Panc1 (cell line): ENCODE data around the gene PELI1. TPM values are rescaled to one million over a fixed set of nuclear protein-coding genes. Genes with fewer than 3 reads are reported as not detected.
"Not testable (repeated sequence)": the region's sequence is repeated elsewhere in the genome, so short reads cannot be mapped to it uniquely, and the experiment has no call there.

Experiments used
- ATAC-seq: fragments of 200-7000 bp; cut with Tn5 transposase; 2 replicates; pipeline ENCODE4 v1.9.1; 2020; ENCODE audit warnings: mild to moderate bottlenecking, moderate library complexity
- BruUV-seq: library from RNA; stranded (reverse); fragments of 400-500 nt; replicated peaks from 2 replicates; lab custom pipeline; 2021; lab: Mats Ljungman, UMichigan
- CTCF ChIA-PET: fragments of 300-600 bp; sonication (Branson Sonifier 250); formaldehyde crosslinking; loops from one replicate; lab custom pipeline; 2022; ENCODE audit warnings: antibody characterized with exemption; lab: Charles Lee
- POLR2A ChIA-PET: fragments of 300-600 bp; sonication (Branson Sonifier 250); formaldehyde crosslinking; loops from one replicate; lab custom pipeline; 2022; ENCODE audit warnings: antibody characterized with exemption; lab: Charles Lee
- DNase-seq: peaks from one replicate; pipeline ENCODE4 v3.0.0-alpha.2; 2010; ENCODE audit warnings: low read depth, low spot score
- H3K27ac ChIP-seq: 2 replicates; pipeline ENCODE4 v1.5.1; 2011; ENCODE audit warnings: mild to moderate bottlenecking, low read length, inconsistent platforms
- H3K27me3 ChIP-seq: fragments of 200-500 bp; sonication (Bioruptor generic); 2 replicates; pipeline ENCODE4 v1.6.0; 2014; ENCODE audit warnings: low read length, inconsistent platforms; ENCODE audit not compliant: control insufficient read depth, insufficient read depth
- H3K36me3 ChIP-seq: fragments of 200-500 bp; sonication (Bioruptor generic); 2 replicates; pipeline ENCODE4 v1.5.1; 2014; ENCODE audit warnings: inconsistent platforms, mild to moderate bottlenecking, low read length, moderate library complexity; ENCODE audit not compliant: control insufficient read depth, insufficient read depth
- H3K4me1 ChIP-seq: 2 replicates; pipeline ENCODE4 v1.5.1; 2011; ENCODE audit warnings: inconsistent platforms, mild to moderate bottlenecking, low read length, moderate library complexity; ENCODE audit not compliant: control insufficient read depth, insufficient read depth
- H3K4me3 ChIP-seq, 2 experiments: 2 replicates each; pipeline ENCODE4 v1.5.1; 2011 to 2012; ENCODE audit warnings: low read depth in 2 of 2, low read length in 2 of 2, mild to moderate bottlenecking in 2 of 2, inconsistent platforms in 1 of 2, moderate library complexity in 1 of 2
- H3K9me3 ChIP-seq: fragments of 200-500 bp; sonication (Bioruptor generic); 2 replicates; pipeline ENCODE4 v1.5.1; 2014; ENCODE audit warnings: low read depth, mild to moderate bottlenecking, inconsistent platforms, low read length, moderate library complexity; ENCODE audit not compliant: control insufficient read depth, insufficient read depth
- POLR2AphosphoS5 ChIP-seq: IDR thresholded peaks from 2 replicates; pipeline ENCODE4 v1.6.1; 2012; ENCODE audit warnings: mild to moderate bottlenecking, low read depth, low read length, moderate library complexity
- SIN3A ChIP-seq: IDR thresholded peaks from 2 replicates; pipeline ENCODE4 v1.6.1; 2012; ENCODE audit warnings: low read depth, mild to moderate bottlenecking, low read length, moderate library complexity, borderline replicate concordance; ENCODE audit not compliant: insufficient read depth
- TCF7L2 ChIP-seq: IDR thresholded peaks from 2 replicates; pipeline ENCODE4 v1.6.1; 2011; ENCODE audit warnings: mild to moderate bottlenecking, low read depth, low read length, inconsistent platforms
- in situ Hi-C: cut with HindIII; loops from 2 replicates; pipeline ENCODE4 v1.10.0; 2016; ENCODE audit warnings: low sequenced_read_pairs, low pct_unique_long_range_greater_than_20kb
- intact Hi-C: fragments of 100-400 bp; cut with micrococcal nuclease; formaldehyde crosslinking; loops from one replicate; pipeline ENCODE4 v1.10.0; 2022; ENCODE audit not compliant: unreplicated experiment
- total RNA-seq: library from RNA; stranded (reverse); gene quantifications from one replicate; pipeline ENCODE4 v1.2.1, GENCODE V29; 2021; ENCODE audit not compliant: unreplicated experiment
- TF ChIP-seq, protein P1 (sequence below), 2 experiments: IDR thresholded peaks; 2 replicates each; pipeline ENCODE4 v1.6.1; 2011 to 2012; ENCODE audit warnings: low read depth in 2 of 2, control low read depth in 1 of 2, low read length in 1 of 2, mild to moderate bottlenecking in 1 of 2, moderate library complexity in 1 of 2; ENCODE audit not compliant: insufficient read depth in 1 of 2
- TF ChIP-seq, protein P2 (sequence below): fragments of 450-650 bp; IDR thresholded peaks from 2 replicates; pipeline ENCODE4 v1.5.1; 2017; ENCODE audit warnings: mild to moderate bottlenecking

Gene PELI1
- total RNA-seq, 1 experiment from 2014 or later, result 6.7 TPM

DNA sequence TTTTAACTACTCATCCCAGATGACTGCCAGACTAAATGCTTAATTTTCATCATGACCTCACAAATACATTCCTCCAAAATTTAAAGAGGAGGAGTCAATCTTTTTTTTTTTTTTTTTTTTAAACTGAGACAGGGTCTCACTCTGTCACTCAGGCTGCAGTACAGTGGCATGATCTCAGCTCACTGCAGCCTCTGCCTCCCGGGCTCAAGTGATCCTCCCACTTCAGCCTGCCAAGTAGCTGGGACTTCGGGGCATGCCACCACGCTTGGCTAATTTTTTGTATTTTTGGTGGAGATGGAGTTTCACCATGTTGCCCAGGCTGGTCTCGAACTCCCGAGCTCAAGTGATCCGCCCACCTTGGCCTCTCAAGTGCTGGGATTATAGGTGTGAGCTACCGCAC is 41.5 kb downstream of the PELI1 start:
- CTCF ChIA-PET, H3K27ac ChIP-seq, DNase-seq, H3K27me3 ChIP-seq, in situ Hi-C loops, BruUV-seq, H3K4me3 ChIP-seq, H3K36me3 ChIP-seq, H3K4me1 ChIP-seq, H3K9me3 ChIP-seq, intact Hi-C loops, ATAC-seq, POLR2A ChIA-PET: not testable (repeated sequence)

DNA sequence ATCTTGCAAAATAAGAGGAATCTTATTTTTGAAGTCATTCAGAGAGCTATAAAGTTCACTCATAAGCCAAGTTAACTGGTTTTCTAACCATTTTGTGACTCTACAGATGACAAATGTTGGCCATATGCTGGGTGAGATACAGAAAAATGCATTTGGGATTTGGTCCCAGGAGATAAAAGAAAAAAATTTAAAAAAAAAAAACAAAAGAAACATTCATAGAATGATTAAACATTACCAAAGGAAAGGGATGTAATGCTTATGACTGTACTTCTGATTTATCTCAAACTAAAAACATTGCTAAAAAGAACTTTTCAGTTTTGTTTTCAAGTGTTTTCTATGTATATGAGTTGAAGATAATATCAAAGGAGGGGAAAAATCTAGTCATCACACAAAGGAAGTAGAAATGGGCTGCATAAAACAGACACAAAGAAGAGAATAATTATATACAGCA is 43.1 kb downstream of the PELI1 start:
- ATAC-seq, result no peak
- intact Hi-C loops (no loop called here), in situ Hi-C loops (no loop called here)
- BruUV-seq, result no TSS peak
- POLR2A ChIA-PET, result interaction anchor here (0.7 kb wide), 1 partner anchor 33 kb away, joined by 7 read pairs; no protein-coding TSS in a partner anchor
- H3K27me3 ChIP-seq, result no peaks in the 10 kb centered on the region
- H3K4me1 ChIP-seq, result no peaks in the 10 kb centered on the region
- no peak overlapping the region for H3K27ac ChIP-seq
- DNase-seq, result no peak
- H3K36me3 ChIP-seq, result no peaks in the 10 kb centered on the region; the same call in 1 of the 2 replicates
- no peak overlapping the region for H3K4me3 ChIP-seq
- no peaks in the 10 kb centered on the region for H3K9me3 ChIP-seq
- CTCF ChIA-PET, result no interaction called here
- TF ChIP-seq, protein P1, sequence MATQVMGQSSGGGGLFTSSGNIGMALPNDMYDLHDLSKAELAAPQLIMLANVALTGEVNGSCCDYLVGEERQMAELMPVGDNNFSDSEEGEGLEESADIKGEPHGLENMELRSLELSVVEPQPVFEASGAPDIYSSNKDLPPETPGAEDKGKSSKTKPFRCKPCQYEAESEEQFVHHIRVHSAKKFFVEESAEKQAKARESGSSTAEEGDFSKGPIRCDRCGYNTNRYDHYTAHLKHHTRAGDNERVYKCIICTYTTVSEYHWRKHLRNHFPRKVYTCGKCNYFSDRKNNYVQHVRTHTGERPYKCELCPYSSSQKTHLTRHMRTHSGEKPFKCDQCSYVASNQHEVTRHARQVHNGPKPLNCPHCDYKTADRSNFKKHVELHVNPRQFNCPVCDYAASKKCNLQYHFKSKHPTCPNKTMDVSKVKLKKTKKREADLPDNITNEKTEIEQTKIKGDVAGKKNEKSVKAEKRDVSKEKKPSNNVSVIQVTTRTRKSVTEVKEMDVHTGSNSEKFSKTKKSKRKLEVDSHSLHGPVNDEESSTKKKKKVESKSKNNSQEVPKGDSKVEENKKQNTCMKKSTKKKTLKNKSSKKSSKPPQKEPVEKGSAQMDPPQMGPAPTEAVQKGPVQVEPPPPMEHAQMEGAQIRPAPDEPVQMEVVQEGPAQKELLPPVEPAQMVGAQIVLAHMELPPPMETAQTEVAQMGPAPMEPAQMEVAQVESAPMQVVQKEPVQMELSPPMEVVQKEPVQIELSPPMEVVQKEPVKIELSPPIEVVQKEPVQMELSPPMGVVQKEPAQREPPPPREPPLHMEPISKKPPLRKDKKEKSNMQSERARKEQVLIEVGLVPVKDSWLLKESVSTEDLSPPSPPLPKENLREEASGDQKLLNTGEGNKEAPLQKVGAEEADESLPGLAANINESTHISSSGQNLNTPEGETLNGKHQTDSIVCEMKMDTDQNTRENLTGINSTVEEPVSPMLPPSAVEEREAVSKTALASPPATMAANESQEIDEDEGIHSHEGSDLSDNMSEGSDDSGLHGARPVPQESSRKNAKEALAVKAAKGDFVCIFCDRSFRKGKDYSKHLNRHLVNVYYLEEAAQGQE (IDR thresholded peaks at IDR 0.05; ENCODE audit: insufficient read depth in 1 of 2, low read depth in 2 of 2, low read length in 1 of 2), result no peak
- TF ChIP-seq, protein P2, sequence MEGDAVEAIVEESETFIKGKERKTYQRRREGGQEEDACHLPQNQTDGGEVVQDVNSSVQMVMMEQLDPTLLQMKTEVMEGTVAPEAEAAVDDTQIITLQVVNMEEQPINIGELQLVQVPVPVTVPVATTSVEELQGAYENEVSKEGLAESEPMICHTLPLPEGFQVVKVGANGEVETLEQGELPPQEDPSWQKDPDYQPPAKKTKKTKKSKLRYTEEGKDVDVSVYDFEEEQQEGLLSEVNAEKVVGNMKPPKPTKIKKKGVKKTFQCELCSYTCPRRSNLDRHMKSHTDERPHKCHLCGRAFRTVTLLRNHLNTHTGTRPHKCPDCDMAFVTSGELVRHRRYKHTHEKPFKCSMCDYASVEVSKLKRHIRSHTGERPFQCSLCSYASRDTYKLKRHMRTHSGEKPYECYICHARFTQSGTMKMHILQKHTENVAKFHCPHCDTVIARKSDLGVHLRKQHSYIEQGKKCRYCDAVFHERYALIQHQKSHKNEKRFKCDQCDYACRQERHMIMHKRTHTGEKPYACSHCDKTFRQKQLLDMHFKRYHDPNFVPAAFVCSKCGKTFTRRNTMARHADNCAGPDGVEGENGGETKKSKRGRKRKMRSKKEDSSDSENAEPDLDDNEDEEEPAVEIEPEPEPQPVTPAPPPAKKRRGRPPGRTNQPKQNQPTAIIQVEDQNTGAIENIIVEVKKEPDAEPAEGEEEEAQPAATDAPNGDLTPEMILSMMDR, result no peak
- TF ChIP-seq SIN3A (no peak), TCF7L2 (no peak), POLR2AphosphoS5 (no peak)

DNA sequence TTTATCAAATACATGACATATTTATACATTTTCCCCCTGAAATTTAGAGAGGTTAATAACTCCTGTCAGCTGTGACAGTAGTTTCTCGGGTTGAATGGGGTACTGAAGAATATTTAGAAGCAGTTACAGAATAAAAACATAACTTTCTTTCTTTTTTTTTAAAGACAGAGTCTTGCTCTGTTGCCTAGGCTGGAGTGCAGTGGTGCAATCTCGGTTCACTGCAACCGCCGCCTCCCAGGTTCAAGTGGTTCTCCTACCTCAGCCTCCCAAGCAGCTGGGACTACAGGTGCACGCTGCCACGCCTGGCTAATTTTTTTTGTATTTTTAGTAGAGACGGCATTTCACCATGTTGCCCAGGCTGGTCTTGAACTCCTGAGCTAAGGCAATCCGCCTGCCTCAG is 43.6 kb downstream of the PELI1 start:
- BruUV-seq, POLR2A ChIA-PET, H3K4me3 ChIP-seq, intact Hi-C loops, CTCF ChIA-PET, DNase-seq, H3K36me3 ChIP-seq, ATAC-seq, H3K4me1 ChIP-seq, H3K27me3 ChIP-seq, H3K27ac ChIP-seq, in situ Hi-C loops, H3K9me3 ChIP-seq: not testable (repeated sequence)
